WTC11 (cell line): ENCODE data around the gene PARM1. TPM values are rescaled to one million over a fixed set of nuclear protein-coding genes. Genes with fewer than 3 reads are reported as not detected.

Experiments
- ATAC-seq: fragments of 200-7000 bp; cut with Tn5 transposase; 2 replicates; pipeline ENCODE4 v1.10.0; 2021; ENCODE audit warnings: mild to moderate bottlenecking, moderate library complexity
- CTCF ChIA-PET: fragments of 300-600 bp; sonication (Branson Sonifier 250); formaldehyde crosslinking; loops from one replicate; lab custom pipeline; 2021; ENCODE audit warnings: antibody characterized with exemption; lab: Charles Lee
- POLR2A ChIA-PET: fragments of 350-600 bp; sonication (Branson Sonifier 250); formaldehyde crosslinking; loops from one replicate; lab custom pipeline; 2021; ENCODE audit warnings: antibody characterized with exemption; lab: Charles Lee
- DNase-seq: peaks from one replicate; pipeline ENCODE4 v3.0.0; 2021; ENCODE audit warnings: low spot score
- H3K27ac Mint-ChIP-seq: 2 replicates; pipeline ENCODE4 v1.8.0; 2021; ENCODE audit warnings: mixed read lengths
- H3K27me3 Mint-ChIP-seq: 2 replicates; pipeline ENCODE4 v1.8.0; 2021; ENCODE audit warnings: low read depth, mild to moderate bottlenecking, moderate library complexity, mixed read lengths
- H3K36me3 Mint-ChIP-seq: 2 replicates; pipeline ENCODE4 v1.8.0; 2021; ENCODE audit warnings: mixed read lengths
- H3K4me1 Mint-ChIP-seq: 2 replicates; pipeline ENCODE4 v1.8.0; 2022; ENCODE audit warnings: mixed read lengths
- H3K4me3 Mint-ChIP-seq: 2 replicates; pipeline ENCODE4 v1.8.0; 2021; ENCODE audit warnings: mild to moderate bottlenecking, moderate library complexity, mixed read lengths
- H3K9me3 Mint-ChIP-seq: 2 replicates; pipeline ENCODE4 v1.8.0; 2021; ENCODE audit warnings: mixed read lengths
- ELF4 ChIP-seq: sonication (generic); formaldehyde crosslinking; IDR thresholded peaks from 2 replicates; pipeline ENCODE4 v1.8.1; 2022; ENCODE audit warnings: low read depth, mild to moderate bottlenecking, moderate library complexity, missing genetic modification reagents
- FOXP1 ChIP-seq: sonication (generic); formaldehyde crosslinking; IDR thresholded peaks from 2 replicates; pipeline ENCODE4 v1.8.0; 2022; ENCODE audit warnings: missing genetic modification reagents, mild to moderate bottlenecking, moderate library complexity, borderline replicate concordance
- GABPB1 ChIP-seq: sonication (generic); formaldehyde crosslinking; IDR thresholded peaks from 2 replicates; pipeline ENCODE4 v1.8.1; 2023; ENCODE audit warnings: mild to moderate bottlenecking, missing genetic modification reagents
- JUN ChIP-seq: sonication (generic); formaldehyde crosslinking; IDR thresholded peaks from 2 replicates; pipeline ENCODE4 v1.8.0; 2023; ENCODE audit warnings: mild to moderate bottlenecking, missing genetic modification reagents
- NR2C2 ChIP-seq: sonication (generic); formaldehyde crosslinking; IDR thresholded peaks from 2 replicates; pipeline ENCODE4 v1.8.0; 2022; ENCODE audit warnings: mild to moderate bottlenecking, missing genetic modification reagents
- OVOL2 ChIP-seq: fragments of 250-450 bp; sonication (Bioruptor Pico); IDR thresholded peaks from 2 replicates; pipeline ENCODE4 v1.9.0; 2021; ENCODE audit warnings: mild to moderate bottlenecking, borderline replicate concordance
- SMAD3 ChIP-seq: sonication (generic); formaldehyde crosslinking; IDR thresholded peaks from 2 replicates; pipeline ENCODE4 v1.8.0; 2022; ENCODE audit warnings: missing genetic modification reagents, mild to moderate bottlenecking, borderline replicate concordance
- SOX15 ChIP-seq: fragments of 250-450 bp; sonication (Bioruptor Pico); IDR thresholded peaks from 2 replicates; pipeline ENCODE4 v1.9.0; 2021; ENCODE audit warnings: mild to moderate bottlenecking
- total RNA-seq: library from RNA; stranded (reverse); gene quantifications from 3 replicates; pipeline ENCODE4 v1.2.3, GENCODE V29; 2021
- TF ChIP-seq, protein P1 (sequence below): sonication (generic); formaldehyde crosslinking; IDR thresholded peaks from 2 replicates; pipeline ENCODE4 v1.8.1; 2022; ENCODE audit warnings: low read depth, missing genetic modification reagents, borderline replicate concordance
- TF ChIP-seq, protein P2 (sequence below): sonication (generic); formaldehyde crosslinking; IDR thresholded peaks from 2 replicates; pipeline ENCODE4 v1.8.1; 2023; ENCODE audit warnings: mild to moderate bottlenecking, missing genetic modification reagents, moderate library complexity
- TF ChIP-seq, protein P3 (sequence below): sonication (generic); formaldehyde crosslinking; IDR thresholded peaks from 2 replicates; pipeline ENCODE4 v1.8.1; 2023; ENCODE audit warnings: mild to moderate bottlenecking, missing genetic modification reagents, borderline replicate concordance
- TF ChIP-seq, protein P4 (sequence below): fragments of 250-450 bp; sonication (Bioruptor Pico); IDR thresholded peaks from 2 replicates; pipeline ENCODE4 v1.9.0; 2021; ENCODE audit warnings: mild to moderate bottlenecking, borderline replicate concordance
- TF ChIP-seq, protein P5 (sequence below): sonication (generic); formaldehyde crosslinking; conservative IDR thresholded peaks from 2 replicates; pipeline ENCODE4 v1.8.1; 2023; ENCODE audit warnings: mild to moderate bottlenecking, low read depth, missing genetic modification reagents, moderate library complexity
- TF ChIP-seq, protein P6 (sequence below): fragments of 200-600 bp; IDR thresholded peaks from 2 replicates; pipeline ENCODE4 v1.8.0; 2022; ENCODE audit warnings: antibody characterized with exemption
- TF ChIP-seq, protein P7 (sequence below): sonication (generic); formaldehyde crosslinking; IDR thresholded peaks from 2 replicates; pipeline ENCODE4 v1.8.1; 2022; ENCODE audit warnings: mild to moderate bottlenecking, moderate library complexity, missing genetic modification reagents
- TF ChIP-seq, protein P8 (sequence below): fragments of 250-450 bp; sonication (Bioruptor Pico); IDR thresholded peaks from 2 replicates; pipeline ENCODE4 v2.1.2; 2022; ENCODE audit warnings: mild to moderate bottlenecking, moderate library complexity
- TF ChIP-seq, protein P9 (sequence below): sonication (generic); formaldehyde crosslinking; IDR thresholded peaks from 2 replicates; pipeline ENCODE4 v1.8.0; 2023; ENCODE audit warnings: mild to moderate bottlenecking, missing genetic modification reagents

The PARM1 gene
- total RNA-seq, 1 experiment from 2014 or later, result 6.3 TPM

DNA sequence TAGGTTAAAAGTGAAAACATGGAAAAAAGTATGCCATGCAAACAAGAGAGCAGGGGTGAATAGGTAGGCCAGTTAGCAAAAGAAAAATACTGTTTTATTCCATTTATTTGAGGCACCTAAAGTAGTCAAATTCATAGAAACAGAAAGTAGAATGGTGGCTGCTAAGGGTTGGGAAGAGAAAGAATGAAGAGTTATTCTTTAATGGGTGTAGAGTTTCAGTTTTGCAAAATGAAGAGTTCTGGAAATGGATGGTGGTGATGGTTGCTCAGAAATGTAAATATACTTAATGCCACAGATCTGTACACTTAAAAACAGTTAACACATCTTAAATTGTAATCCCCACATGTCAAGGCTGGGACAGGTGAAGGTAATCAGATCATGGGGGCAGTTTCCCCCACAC is 29.7 kb downstream of the PARM1 start:
- H3K36me3 Mint-ChIP-seq, result peaks cover 9% of the 10 kb centered on the region
- no peak overlapping the region for H3K27ac Mint-ChIP-seq
- peaks cover 5% of the 10 kb centered on the region for H3K4me1 Mint-ChIP-seq
- no peak for DNase-seq
- no peak overlapping the region for H3K4me3 Mint-ChIP-seq
- no peak for ATAC-seq
- CTCF ChIA-PET, result no interaction called here
- H3K27me3 Mint-ChIP-seq, result no peaks in the 10 kb centered on the region; the same call in 1 of the 2 replicates
- POLR2A ChIA-PET, result no interaction called here
- H3K9me3 Mint-ChIP-seq, result peaks cover 12% of the 10 kb centered on the region
- TF ChIP-seq, protein P1, sequence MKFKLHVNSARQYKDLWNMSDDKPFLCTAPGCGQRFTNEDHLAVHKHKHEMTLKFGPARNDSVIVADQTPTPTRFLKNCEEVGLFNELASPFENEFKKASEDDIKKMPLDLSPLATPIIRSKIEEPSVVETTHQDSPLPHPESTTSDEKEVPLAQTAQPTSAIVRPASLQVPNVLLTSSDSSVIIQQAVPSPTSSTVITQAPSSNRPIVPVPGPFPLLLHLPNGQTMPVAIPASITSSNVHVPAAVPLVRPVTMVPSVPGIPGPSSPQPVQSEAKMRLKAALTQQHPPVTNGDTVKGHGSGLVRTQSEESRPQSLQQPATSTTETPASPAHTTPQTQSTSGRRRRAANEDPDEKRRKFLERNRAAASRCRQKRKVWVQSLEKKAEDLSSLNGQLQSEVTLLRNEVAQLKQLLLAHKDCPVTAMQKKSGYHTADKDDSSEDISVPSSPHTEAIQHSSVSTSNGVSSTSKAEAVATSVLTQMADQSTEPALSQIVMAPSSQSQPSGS, result no peak
- TF ChIP-seq SOX15 (CRISPR knock-in tag) (no peak), JUN (CRISPR knock-in tag) (no peak), OVOL2 (CRISPR knock-in tag) (no peak), FOXP1 (CRISPR knock-in tag) (no peak), SMAD3 (CRISPR knock-in tag) (no peak), NR2C2 (CRISPR knock-in tag) (no peak), ELF4 (no peak), GABPB1 (CRISPR knock-in tag) (no peak)
- TF ChIP-seq, protein P2, sequence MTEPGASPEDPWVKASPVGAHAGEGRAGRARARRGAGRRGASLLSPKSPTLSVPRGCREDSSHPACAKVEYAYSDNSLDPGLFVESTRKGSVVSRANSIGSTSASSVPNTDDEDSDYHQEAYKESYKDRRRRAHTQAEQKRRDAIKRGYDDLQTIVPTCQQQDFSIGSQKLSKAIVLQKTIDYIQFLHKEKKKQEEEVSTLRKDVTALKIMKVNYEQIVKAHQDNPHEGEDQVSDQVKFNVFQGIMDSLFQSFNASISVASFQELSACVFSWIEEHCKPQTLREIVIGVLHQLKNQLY (CRISPR knock-in tag), result no peak
- TF ChIP-seq, protein P3, sequence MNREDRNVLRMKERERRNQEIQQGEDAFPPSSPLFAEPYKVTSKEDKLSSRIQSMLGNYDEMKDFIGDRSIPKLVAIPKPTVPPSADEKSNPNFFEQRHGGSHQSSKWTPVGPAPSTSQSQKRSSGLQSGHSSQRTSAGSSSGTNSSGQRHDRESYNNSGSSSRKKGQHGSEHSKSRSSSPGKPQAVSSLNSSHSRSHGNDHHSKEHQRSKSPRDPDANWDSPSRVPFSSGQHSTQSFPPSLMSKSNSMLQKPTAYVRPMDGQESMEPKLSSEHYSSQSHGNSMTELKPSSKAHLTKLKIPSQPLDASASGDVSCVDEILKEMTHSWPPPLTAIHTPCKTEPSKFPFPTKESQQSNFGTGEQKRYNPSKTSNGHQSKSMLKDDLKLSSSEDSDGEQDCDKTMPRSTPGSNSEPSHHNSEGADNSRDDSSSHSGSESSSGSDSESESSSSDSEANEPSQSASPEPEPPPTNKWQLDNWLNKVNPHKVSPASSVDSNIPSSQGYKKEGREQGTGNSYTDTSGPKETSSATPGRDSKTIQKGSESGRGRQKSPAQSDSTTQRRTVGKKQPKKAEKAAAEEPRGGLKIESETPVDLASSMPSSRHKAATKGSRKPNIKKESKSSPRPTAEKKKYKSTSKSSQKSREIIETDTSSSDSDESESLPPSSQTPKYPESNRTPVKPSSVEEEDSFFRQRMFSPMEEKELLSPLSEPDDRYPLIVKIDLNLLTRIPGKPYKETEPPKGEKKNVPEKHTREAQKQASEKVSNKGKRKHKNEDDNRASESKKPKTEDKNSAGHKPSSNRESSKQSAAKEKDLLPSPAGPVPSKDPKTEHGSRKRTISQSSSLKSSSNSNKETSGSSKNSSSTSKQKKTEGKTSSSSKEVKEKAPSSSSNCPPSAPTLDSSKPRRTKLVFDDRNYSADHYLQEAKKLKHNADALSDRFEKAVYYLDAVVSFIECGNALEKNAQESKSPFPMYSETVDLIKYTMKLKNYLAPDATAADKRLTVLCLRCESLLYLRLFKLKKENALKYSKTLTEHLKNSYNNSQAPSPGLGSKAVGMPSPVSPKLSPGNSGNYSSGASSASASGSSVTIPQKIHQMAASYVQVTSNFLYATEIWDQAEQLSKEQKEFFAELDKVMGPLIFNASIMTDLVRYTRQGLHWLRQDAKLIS (CRISPR knock-in tag), result no peak
- TF ChIP-seq, protein P4, sequence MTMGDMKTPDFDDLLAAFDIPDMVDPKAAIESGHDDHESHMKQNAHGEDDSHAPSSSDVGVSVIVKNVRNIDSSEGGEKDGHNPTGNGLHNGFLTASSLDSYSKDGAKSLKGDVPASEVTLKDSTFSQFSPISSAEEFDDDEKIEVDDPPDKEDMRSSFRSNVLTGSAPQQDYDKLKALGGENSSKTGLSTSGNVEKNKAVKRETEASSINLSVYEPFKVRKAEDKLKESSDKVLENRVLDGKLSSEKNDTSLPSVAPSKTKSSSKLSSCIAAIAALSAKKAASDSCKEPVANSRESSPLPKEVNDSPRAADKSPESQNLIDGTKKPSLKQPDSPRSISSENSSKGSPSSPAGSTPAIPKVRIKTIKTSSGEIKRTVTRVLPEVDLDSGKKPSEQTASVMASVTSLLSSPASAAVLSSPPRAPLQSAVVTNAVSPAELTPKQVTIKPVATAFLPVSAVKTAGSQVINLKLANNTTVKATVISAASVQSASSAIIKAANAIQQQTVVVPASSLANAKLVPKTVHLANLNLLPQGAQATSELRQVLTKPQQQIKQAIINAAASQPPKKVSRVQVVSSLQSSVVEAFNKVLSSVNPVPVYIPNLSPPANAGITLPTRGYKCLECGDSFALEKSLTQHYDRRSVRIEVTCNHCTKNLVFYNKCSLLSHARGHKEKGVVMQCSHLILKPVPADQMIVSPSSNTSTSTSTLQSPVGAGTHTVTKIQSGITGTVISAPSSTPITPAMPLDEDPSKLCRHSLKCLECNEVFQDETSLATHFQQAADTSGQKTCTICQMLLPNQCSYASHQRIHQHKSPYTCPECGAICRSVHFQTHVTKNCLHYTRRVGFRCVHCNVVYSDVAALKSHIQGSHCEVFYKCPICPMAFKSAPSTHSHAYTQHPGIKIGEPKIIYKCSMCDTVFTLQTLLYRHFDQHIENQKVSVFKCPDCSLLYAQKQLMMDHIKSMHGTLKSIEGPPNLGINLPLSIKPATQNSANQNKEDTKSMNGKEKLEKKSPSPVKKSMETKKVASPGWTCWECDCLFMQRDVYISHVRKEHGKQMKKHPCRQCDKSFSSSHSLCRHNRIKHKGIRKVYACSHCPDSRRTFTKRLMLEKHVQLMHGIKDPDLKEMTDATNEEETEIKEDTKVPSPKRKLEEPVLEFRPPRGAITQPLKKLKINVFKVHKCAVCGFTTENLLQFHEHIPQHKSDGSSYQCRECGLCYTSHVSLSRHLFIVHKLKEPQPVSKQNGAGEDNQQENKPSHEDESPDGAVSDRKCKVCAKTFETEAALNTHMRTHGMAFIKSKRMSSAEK (CRISPR knock-in tag), result no peak
- TF ChIP-seq, protein P5, sequence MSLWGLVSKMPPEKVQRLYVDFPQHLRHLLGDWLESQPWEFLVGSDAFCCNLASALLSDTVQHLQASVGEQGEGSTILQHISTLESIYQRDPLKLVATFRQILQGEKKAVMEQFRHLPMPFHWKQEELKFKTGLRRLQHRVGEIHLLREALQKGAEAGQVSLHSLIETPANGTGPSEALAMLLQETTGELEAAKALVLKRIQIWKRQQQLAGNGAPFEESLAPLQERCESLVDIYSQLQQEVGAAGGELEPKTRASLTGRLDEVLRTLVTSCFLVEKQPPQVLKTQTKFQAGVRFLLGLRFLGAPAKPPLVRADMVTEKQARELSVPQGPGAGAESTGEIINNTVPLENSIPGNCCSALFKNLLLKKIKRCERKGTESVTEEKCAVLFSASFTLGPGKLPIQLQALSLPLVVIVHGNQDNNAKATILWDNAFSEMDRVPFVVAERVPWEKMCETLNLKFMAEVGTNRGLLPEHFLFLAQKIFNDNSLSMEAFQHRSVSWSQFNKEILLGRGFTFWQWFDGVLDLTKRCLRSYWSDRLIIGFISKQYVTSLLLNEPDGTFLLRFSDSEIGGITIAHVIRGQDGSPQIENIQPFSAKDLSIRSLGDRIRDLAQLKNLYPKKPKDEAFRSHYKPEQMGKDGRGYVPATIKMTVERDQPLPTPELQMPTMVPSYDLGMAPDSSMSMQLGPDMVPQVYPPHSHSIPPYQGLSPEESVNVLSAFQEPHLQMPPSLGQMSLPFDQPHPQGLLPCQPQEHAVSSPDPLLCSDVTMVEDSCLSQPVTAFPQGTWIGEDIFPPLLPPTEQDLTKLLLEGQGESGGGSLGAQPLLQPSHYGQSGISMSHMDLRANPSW (CRISPR knock-in tag), result no peak
- TF ChIP-seq, protein P6, sequence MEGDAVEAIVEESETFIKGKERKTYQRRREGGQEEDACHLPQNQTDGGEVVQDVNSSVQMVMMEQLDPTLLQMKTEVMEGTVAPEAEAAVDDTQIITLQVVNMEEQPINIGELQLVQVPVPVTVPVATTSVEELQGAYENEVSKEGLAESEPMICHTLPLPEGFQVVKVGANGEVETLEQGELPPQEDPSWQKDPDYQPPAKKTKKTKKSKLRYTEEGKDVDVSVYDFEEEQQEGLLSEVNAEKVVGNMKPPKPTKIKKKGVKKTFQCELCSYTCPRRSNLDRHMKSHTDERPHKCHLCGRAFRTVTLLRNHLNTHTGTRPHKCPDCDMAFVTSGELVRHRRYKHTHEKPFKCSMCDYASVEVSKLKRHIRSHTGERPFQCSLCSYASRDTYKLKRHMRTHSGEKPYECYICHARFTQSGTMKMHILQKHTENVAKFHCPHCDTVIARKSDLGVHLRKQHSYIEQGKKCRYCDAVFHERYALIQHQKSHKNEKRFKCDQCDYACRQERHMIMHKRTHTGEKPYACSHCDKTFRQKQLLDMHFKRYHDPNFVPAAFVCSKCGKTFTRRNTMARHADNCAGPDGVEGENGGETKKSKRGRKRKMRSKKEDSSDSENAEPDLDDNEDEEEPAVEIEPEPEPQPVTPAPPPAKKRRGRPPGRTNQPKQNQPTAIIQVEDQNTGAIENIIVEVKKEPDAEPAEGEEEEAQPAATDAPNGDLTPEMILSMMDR, result no peak
- TF ChIP-seq, protein P7, sequence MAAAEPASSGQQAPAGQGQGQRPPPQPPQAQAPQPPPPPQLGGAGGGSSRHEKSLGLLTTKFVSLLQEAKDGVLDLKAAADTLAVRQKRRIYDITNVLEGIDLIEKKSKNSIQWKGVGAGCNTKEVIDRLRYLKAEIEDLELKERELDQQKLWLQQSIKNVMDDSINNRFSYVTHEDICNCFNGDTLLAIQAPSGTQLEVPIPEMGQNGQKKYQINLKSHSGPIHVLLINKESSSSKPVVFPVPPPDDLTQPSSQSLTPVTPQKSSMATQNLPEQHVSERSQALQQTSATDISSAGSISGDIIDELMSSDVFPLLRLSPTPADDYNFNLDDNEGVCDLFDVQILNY (CRISPR knock-in tag), result no peak
- TF ChIP-seq, protein P8, sequence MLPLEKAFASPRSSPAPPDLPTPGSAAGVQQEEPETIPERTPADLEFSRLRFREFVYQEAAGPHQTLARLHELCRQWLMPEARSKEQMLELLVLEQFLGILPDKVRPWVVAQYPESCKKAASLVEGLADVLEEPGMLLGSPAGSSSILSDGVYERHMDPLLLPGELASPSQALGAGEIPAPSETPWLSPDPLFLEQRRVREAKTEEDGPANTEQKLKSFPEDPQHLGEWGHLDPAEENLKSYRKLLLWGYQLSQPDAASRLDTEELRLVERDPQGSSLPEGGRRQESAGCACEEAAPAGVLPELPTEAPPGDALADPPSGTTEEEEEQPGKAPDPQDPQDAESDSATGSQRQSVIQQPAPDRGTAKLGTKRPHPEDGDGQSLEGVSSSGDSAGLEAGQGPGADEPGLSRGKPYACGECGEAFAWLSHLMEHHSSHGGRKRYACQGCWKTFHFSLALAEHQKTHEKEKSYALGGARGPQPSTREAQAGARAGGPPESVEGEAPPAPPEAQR, result no peak
- TF ChIP-seq, protein P9, sequence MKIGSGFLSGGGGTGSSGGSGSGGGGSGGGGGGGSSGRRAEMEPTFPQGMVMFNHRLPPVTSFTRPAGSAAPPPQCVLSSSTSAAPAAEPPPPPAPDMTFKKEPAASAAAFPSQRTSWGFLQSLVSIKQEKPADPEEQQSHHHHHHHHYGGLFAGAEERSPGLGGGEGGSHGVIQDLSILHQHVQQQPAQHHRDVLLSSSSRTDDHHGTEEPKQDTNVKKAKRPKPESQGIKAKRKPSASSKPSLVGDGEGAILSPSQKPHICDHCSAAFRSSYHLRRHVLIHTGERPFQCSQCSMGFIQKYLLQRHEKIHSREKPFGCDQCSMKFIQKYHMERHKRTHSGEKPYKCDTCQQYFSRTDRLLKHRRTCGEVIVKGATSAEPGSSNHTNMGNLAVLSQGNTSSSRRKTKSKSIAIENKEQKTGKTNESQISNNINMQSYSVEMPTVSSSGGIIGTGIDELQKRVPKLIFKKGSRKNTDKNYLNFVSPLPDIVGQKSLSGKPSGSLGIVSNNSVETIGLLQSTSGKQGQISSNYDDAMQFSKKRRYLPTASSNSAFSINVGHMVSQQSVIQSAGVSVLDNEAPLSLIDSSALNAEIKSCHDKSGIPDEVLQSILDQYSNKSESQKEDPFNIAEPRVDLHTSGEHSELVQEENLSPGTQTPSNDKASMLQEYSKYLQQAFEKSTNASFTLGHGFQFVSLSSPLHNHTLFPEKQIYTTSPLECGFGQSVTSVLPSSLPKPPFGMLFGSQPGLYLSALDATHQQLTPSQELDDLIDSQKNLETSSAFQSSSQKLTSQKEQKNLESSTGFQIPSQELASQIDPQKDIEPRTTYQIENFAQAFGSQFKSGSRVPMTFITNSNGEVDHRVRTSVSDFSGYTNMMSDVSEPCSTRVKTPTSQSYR (CRISPR knock-in tag), result no peak
